DMS 273 treated with DMSO at 0.1 percent for 48 hours (cell line): ENCODE results near the gene ITGA4.

Source experiments
- DNase-seq: peaks from one replicate; lab custom pipeline; 2025; lab: John Stamatoyannopoulos, UW

Gene ITGA4

GRCh38 chr2:181516992-181517391 is 59.8 kb downstream of the ITGA4 start:
- no peak for DNase-seq

GRCh38 chr2:181517685-181518301 is 60.6 kb downstream of the ITGA4 start:
- peak; percentile 77 for DNase-seq

DNA sequence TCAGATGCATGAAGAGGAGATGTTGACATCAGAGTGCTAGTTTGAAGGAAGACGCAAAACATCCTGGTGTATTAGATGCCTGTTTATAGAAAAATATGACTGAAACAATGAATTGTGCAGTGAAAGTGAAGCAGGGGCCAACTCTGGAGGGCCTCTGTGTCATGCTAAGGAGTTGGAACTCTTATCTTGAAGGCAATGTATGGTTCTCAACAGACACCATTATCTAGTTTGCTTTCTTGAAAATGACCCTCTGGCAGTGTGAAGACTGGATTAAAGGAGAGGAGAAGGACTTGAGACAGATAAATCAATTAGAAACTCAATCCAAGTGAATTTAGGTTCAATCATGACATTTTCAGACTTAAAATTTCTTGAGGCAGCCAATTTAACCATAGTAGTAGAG is 63.1 kb downstream of the ITGA4 start:
- DNase-seq = no peak

GRCh38 chr2:181523756-181524155 is 66.6 kb downstream of the ITGA4 start:
- no peak for DNase-seq

DNA sequence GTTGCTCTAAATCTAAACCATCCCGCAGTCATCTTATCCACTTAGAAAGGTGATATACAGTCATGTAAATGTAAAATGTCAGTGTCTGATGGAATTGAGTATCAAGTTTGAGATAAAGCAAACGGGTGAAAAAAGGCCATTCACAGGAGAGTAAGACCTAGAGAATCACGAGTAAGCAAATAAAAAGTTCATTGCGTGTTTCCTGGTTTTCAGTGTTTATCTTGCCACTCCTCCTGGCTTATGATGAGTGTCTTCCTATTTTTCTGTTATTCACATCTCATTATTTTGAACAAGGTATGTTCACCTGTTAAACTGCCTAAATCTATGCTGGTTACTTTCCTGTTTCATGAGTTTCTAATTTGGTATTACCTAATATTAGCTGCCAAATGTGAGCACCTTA is 68.8 kb downstream of the ITGA4 start:
- DNase-seq = no peak

GRCh38 chr2:181527058-181527457 is 69.9 kb downstream of the ITGA4 start:
- DNase-seq = no peak

DNA sequence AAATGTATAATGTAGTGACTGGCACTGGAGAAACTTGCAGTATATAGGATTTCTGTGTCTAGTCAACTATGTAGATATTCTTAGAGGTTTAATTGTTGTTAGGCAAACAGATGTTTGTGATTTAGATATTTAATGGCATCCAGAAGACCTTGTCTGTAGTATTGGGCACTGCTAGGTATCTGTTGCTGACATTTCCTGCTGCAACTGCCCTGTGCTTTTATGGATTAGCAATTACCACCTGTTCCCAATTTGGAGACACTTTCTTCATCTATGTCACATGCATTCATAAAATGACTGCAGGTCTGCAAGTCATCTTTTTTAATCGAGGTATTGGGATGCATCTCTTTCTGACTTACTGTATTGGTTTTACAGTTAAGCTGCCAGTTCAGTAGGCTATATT is 71.3 kb downstream of the ITGA4 start:
- no peak for DNase-seq

- no peak for DNase-seq
Observed at GRCh38 chr2:181536730-181537129, 79.5 kb downstream of the ITGA4 start.

DNA sequence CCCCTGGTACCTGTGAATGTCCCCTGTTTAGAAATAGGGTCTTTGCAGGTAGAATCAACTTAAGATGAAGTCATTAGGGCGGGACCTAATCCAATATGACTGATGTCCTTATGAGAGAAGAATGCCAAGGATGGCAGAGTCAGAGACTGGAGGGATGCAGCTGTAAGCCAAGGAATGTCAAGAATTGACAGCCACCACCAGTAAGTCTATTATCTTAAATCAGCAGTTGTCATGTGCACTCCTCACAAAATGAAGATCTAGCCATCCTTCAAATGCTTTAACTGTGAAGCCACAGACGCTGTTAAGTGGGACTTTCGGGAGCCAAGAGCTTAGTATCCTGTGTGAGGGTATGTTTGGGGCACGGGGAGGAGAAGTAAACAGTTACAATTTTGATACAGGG is 83.2 kb downstream of the ITGA4 start:
- DNase-seq = no peak

- DNase-seq = no peak
Observed at GRCh38 chr2:181542170-181542569, 85.0 kb downstream of the ITGA4 start.

GRCh38 chr2:181546086-181546485 is 88.9 kb downstream of the ITGA4 start:
- no peak for DNase-seq

- no peak for DNase-seq
Observed at GRCh38 chr2:181552808-181553207, 95.6 kb downstream of the ITGA4 start.

DNA sequence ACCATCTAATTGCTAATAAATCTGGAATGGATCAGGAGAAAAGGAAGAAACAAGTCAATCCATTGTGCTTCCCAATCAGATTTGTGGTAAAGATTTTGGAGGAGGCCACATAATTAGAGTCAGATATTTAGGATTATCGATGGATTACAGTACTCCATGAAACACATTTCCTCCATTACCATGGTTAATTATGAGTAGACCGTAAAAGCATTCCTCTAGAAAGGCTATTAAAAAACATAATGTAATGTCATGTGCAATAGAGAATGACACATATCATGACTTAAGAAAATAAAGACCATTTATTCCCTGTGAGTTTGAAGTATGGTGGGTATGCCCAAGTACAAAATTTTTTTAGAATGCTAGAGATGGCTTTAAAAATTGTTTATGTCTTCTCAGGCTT is 96.1 kb downstream of the ITGA4 start:
- DNase-seq = no peak

DNA sequence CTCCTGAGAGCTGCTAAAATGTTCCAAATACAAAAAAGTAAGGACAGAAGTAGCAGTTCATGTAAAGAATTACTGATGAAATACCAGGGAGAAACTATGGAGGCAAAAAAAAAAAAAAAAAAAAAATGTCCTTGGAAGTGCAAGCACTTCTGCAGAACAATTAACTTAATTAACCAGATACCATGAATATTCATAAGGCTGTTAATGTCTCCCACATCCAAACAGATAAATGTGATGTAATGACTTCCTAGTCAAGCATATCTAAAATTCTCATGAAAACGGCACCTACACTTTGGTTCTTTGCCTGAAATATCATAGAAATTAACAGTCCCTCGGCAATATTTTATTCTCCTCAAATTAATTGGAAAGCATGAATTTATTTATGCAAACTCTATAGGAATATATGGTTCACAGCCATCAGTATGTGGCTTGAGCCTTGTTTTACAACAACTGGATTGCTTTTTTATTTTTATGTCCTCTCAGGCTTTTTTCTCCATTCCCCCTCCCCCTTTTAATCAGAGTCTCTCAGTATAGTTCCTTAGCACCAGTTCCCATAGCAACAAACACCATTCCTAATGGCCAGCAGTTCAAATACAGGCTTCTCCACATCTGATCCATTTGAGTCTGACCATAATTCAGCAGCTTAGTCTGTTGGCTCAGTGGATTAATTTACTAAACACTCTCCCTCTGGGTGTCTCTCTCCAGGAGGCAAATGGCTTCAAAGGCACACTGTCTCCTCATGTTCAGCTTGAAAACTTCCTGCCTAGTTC is 97.1 kb downstream of the ITGA4 start:
- peak; percentile 17 for DNase-seq

GRCh38 chr2:181558371-181558770 is 101.2 kb downstream of the ITGA4 start:
- no peak for DNase-seq

GRCh38 chr2:181563101-181563692 is 106.0 kb downstream of the ITGA4 start:
- no peak for DNase-seq

GRCh38 chr2:181566334-181567032 is 109.3 kb downstream of the ITGA4 start:
- no peak for DNase-seq

GRCh38 chr2:181570059-181570458 is 112.9 kb downstream of the ITGA4 start:
- DNase-seq = no peak

- no peak for DNase-seq
Observed at GRCh38 chr2:181570833-181571661, 113.9 kb downstream of the ITGA4 start.

DNA sequence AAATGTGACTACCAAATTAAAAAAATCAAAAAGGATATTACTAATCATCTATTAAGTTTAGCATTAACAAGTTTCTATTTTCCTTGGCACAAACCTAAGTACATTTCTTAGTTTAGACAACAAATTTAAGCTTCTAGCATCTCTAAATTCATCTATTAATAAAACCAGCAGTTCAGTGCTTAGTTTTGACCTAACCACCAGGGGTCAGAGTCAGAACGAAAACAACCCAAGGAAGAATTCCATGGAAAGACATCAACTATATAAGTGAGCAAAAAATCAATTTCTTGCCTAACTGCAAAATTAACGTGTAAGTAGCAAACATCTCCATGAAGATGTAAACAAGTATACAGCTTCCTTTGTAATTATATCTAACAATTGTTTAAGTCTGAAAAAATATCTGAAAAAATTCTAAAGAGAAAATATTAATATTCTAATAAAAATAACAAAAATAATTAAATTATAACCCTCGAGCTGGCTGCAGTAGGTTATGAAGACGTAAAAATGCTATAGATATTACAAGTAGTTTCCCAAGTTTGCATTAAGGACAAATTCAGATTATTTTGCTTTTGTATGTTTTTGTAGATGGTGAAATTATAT is 116.1 kb downstream of the ITGA4 start:
- DNase-seq = no peak

DNA sequence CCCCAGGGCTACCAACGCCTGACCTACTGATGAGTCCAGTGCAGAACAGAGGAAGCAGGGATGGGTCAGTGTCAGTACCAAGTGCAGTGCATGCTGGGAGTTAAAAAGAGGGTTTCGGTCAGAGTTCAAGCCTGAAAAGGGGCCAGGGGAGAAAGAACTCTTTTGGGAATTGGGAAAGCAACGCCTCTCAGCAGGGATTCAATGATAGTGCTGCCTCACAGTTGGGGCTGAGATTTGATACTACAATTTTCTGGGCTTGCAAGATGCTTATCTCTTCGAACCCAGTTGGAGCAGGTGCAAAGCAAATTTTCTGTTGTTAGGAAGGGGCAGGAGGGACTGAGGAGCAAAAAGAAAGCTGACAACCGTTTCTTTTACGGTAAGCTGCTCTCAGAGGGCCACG is 117.1 kb downstream of the ITGA4 start:
- DNase-seq = peak; percentile 88
